ENCODE measurements around the gene RADIL.

RADIL gene

GRCh38 chr7:4825081-4825480 lies 58.4 kb downstream of the RADIL start:
- no peak for DNase-seq

GRCh38 chr7:4824120-4824775 lies 59.3 kb downstream of the RADIL start:
- no peak for DNase-seq

- no peak for DNase-seq
These were observed 59.9 kb downstream of the RADIL start for GRCh38 chr7:4823441-4824119.

GRCh38 chr7:4822677-4823076 lies 60.8 kb downstream of the RADIL start:
- no peak for DNase-seq

- DNase-seq: no peak
These were observed 62.5 kb downstream of the RADIL start for GRCh38 chr7:4820967-4821471.

- no peak for DNase-seq
These were observed 63.0 kb downstream of the RADIL start for GRCh38 chr7:4820405-4820966.

- no peak for DNase-seq
These were observed 63.7 kb downstream of the RADIL start for GRCh38 chr7:4819560-4820404.

GRCh38 chr7:4818000-4818794 lies 65.3 kb downstream of the RADIL start:
- DNase-seq: no peak

- DNase-seq: no peak
These were observed 66.2 kb downstream of the RADIL start for GRCh38 chr7:4817178-4817901.

GRCh38 chr7:4816419-4817080 lies 67.0 kb downstream of the RADIL start:
- no peak for DNase-seq

- no peak for DNase-seq
These were observed 67.7 kb downstream of the RADIL start for GRCh38 chr7:4815609-4816418.

- DNase-seq: no peak
These were observed 68.4 kb downstream of the RADIL start for GRCh38 chr7:4815121-4815520.

GRCh38 chr7:4814433-4814832 lies 69.1 kb downstream of the RADIL start:
- DNase-seq: no peak

GRCh38 chr7:4809666-4810065 lies 73.8 kb downstream of the RADIL start:
- no peak for DNase-seq

GRCh38 chr7:4809091-4809591 lies 74.4 kb downstream of the RADIL start:
- no peak for DNase-seq

GRCh38 chr7:4808565-4808964 lies 75.0 kb downstream of the RADIL start:
- DNase-seq: no peak

GRCh38 chr7:4808026-4808425 lies 75.5 kb downstream of the RADIL start:
- DNase-seq: no peak

GRCh38 chr7:4807598-4808016 lies 75.9 kb downstream of the RADIL start:
- DNase-seq: no peak

- no peak for DNase-seq
These were observed 76.4 kb downstream of the RADIL start for GRCh38 chr7:4806983-4807597.

GRCh38 chr7:4805984-4806300 lies 77.6 kb downstream of the RADIL start:
- no peak for DNase-seq
